ENCODE measurements around the gene TRPV4. TPM values are rescaled to one million over a fixed set of nuclear protein-coding genes. Genes with fewer than 3 reads are reported as not detected.
A peak's percentile ranks its signal among the peaks of the same experiment; 100 is the strongest.

Gene TRPV4
- total and polyA plus RNA-seq, 2 experiments from 2014 or later, result 2.3 to 4.7 TPM

- peak; percentile 43 for DNase-seq (ENCODE audit: low spot score)
- 75% methylated on average over 14 of the region's 14 CpGs for WGBS (ENCODE audit: low lambda C conversion rate, missing lambda C conversion rate)
- H3K9me3 ChIP-seq (ENCODE audit: low read depth), result no peaks in the 10 kb centered on the region
Observed at GRCh38 chr12:109741970-109742703, 91.1 kb downstream of the TRPV4 start.

DNA sequence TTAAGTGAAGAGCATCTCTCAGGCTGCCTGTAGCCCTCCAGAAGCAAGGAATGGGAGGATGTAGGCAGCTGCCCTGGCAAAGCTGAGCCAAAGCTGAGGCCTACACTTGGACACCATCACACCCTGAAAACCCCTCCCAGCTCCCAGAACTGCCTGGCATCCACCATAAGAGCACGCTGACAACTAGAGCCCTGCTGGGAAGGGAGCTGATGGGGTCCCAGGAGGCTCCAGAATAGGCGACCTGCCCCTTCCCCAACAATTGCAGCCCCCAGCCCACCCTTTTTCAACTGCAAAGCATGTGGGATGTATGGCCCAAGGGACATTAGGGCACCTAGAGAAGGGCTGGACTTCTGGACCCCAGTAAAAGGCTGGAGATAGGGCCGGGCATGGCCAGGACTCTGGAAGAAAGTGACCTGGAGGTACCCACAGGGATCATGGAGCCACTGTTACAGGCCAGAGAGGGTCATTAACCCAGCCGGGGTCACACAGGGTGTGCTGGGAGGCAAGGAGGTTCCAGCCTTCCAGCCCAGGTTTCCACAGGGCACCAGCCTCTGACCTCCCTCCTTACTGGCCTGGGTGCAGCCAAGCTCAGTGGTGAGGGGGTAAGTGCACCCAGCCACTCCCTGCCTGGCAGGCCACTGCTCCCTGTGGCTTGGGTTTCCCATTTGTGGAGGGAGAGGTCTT lies 91.8 kb downstream of the TRPV4 start:
- Histone ChIP-seq H4K20me1 (ENCODE audit: insufficient read depth, poor library complexity, severe bottlenecking) (no peaks in the 10 kb centered on the region), H3K36me3 (replicated peaks; ENCODE audit: insufficient read depth, low read depth) (no peaks in the 10 kb centered on the region), H3K9me3 (ENCODE audit: low read depth) (no peaks in the 10 kb centered on the region), H3K27ac (peak overlapping the region; percentile 65), H3K79me2 (no peaks in the 10 kb centered on the region), H2AFZ (no peak overlapping the region), H3K4me3 (no peak overlapping the region), H3K27me3 (no peaks in the 10 kb centered on the region), H3K4me1 (ENCODE audit: insufficient read depth) (peaks cover 45% of the 10 kb centered on the region), H3K9me2 (replicated peaks; ENCODE audit: insufficient read depth) (no peaks in the 10 kb centered on the region), H3K4me2 (no peak overlapping the region)
- no peak for TF ChIP-seq EZH2phosphoT487 (IDR thresholded peaks at IDR 0.05; ENCODE audit: low read depth, severe bottlenecking, unreplicated experiment)
- 88% methylated on average over 4 of the region's 4 CpGs for WGBS (ENCODE audit: low lambda C conversion rate, missing lambda C conversion rate)
- DNase-seq (ENCODE audit: low spot score), result no peak

More at GRCh38 chr12:109741970-109742703, 91.1 kb downstream of the TRPV4 start:
- no peak overlapping the region for H3K4me3 ChIP-seq
- H3K27ac ChIP-seq, result peak overlapping the region; percentile 65
- H3K9me2 ChIP-seq (replicated peaks; ENCODE audit: insufficient read depth), result no peaks in the 10 kb centered on the region
- no peaks in the 10 kb centered on the region for H3K36me3 ChIP-seq (replicated peaks; ENCODE audit: insufficient read depth, low read depth)
- H3K4me2 ChIP-seq, result no peak overlapping the region
- no peaks in the 10 kb centered on the region for H3K79me2 ChIP-seq
- no peak for TF ChIP-seq CTCF (IDR thresholded peaks at IDR 0.05; ENCODE audit: poor library complexity)
- no peak for TF ChIP-seq EZH2 (IDR thresholded peaks at IDR 0.05; ENCODE audit: borderline replicate concordance)
- no peak for TF ChIP-seq EZH2phosphoT487 (IDR thresholded peaks at IDR 0.05; ENCODE audit: low read depth, severe bottlenecking, unreplicated experiment)
- H4K20me1 ChIP-seq (ENCODE audit: insufficient read depth, poor library complexity, severe bottlenecking), result no peaks in the 10 kb centered on the region
- H2AFZ ChIP-seq, result no peak overlapping the region
- H3K4me1 ChIP-seq (ENCODE audit: insufficient read depth), result peaks cover 40% of the 10 kb centered on the region
- H3K27me3 ChIP-seq, result no peaks in the 10 kb centered on the region

DNA sequence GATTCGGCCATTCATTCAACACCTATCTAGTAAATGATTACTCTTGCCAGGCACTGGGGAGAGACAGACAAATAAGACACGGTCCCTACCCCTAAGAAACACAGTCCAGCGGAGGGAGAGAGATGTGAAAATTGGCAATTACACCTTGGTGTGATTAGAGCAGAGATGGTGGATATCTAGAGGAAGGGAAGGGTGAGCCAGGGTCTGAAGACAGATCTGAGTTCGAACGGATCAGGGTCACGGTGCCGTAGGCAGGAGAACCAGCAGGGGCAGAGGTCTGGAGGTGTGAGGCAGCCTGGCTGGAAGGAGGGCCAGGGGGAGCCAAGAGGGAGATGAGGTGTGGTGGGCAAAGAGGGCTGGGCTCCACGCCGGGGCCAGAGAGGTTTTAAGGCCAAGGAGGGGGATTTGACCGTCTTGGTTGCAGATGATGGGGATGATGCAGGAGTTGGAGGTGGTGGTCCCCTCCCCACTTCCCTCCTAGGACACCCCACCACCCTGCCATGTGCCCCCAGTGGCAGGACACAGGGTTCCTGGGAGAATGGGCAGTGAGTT lies 92.4 kb downstream of the TRPV4 start:
- Histone ChIP-seq H3K4me3 (no peak overlapping the region), H3K9me2 (replicated peaks; ENCODE audit: insufficient read depth) (no peaks in the 10 kb centered on the region), H3K27ac (no peak overlapping the region), H3K79me2 (no peaks in the 10 kb centered on the region), H3K4me1 (ENCODE audit: insufficient read depth) (peaks cover 45% of the 10 kb centered on the region), H3K9me3 (ENCODE audit: low read depth) (no peaks in the 10 kb centered on the region), H2AFZ (no peak overlapping the region), H4K20me1 (ENCODE audit: insufficient read depth, poor library complexity, severe bottlenecking) (no peaks in the 10 kb centered on the region), H3K36me3 (replicated peaks; ENCODE audit: insufficient read depth, low read depth) (no peaks in the 10 kb centered on the region), H3K27me3 (no peaks in the 10 kb centered on the region), H3K4me2 (no peak overlapping the region)
- DNase-seq (ENCODE audit: low spot score), result no peak
- TF ChIP-seq EZH2phosphoT487 (IDR thresholded peaks at IDR 0.05; ENCODE audit: low read depth, severe bottlenecking, unreplicated experiment), result no peak
- TF ChIP-seq CTCF (IDR thresholded peaks at IDR 0.05; ENCODE audit: poor library complexity), result no peak
- no peak for TF ChIP-seq EZH2 (IDR thresholded peaks at IDR 0.05; ENCODE audit: borderline replicate concordance)
- 78% methylated on average over 8 of the region's 10 CpGs for WGBS (ENCODE audit: low lambda C conversion rate, missing lambda C conversion rate)

Data from hepatocyte (in vitro differentiated cells).